Activated T-helper 2 cell treated with anti-CD3 and anti-CD28 coated beads, Interferon-gamma antibody, Interleukin-2, Interleukin-4, amounts not matched to agents 10 μg/mL and 5 μg/mL and 100 μg/mL, durations not matched to agents 14 hours and 24 hours and 36 hours (primary cell): ENCODE data around the gene MARCHF3. TPM values are rescaled to one million over a fixed set of nuclear protein-coding genes. Genes with fewer than 3 reads are reported as not detected.
"Not testable (repeated sequence)": the region's sequence is repeated elsewhere in the genome, so short reads cannot be mapped to it uniquely, and the experiment has no call there.

ENCODE experiments used
- DNase-seq: peaks from one replicate; pipeline ENCODE4 v3.0.0; 2021; ENCODE audit warnings: low spot score
- H3K27ac Mint-ChIP-seq: one replicate; pipeline ENCODE4 v1.8.0; 2021; ENCODE audit warnings: mixed read lengths
- H3K27me3 Mint-ChIP-seq: one replicate; pipeline ENCODE4 v1.8.0; 2021; ENCODE audit warnings: low read depth, mixed read lengths
- H3K36me3 Mint-ChIP-seq: one replicate; pipeline ENCODE4 v1.8.0; 2021; ENCODE audit warnings: low read depth, mixed read lengths
- H3K4me1 Mint-ChIP-seq: one replicate; pipeline ENCODE4 v1.8.0; 2021; ENCODE audit warnings: low read depth, mixed read lengths
- H3K4me3 Mint-ChIP-seq: one replicate; pipeline ENCODE4 v1.8.0; 2021; ENCODE audit warnings: low read depth, mild to moderate bottlenecking, moderate library complexity, mixed read lengths
- H3K9me3 Mint-ChIP-seq: one replicate; pipeline ENCODE4 v1.8.0; 2021; ENCODE audit warnings: mixed read lengths
- intact Hi-C: fragments of 100-400 bp; cut with micrococcal nuclease; formaldehyde crosslinking; loops from one replicate; pipeline ENCODE4 v1.15.1; 2023
- total RNA-seq: library from RNA; stranded (reverse); gene quantifications from 2 replicates; pipeline ENCODE4 v1.2.3, GENCODE V29; 2022

Gene MARCHF3
- total RNA-seq, 1 donor from 2014 or later: 1.9 TPM

DNA sequence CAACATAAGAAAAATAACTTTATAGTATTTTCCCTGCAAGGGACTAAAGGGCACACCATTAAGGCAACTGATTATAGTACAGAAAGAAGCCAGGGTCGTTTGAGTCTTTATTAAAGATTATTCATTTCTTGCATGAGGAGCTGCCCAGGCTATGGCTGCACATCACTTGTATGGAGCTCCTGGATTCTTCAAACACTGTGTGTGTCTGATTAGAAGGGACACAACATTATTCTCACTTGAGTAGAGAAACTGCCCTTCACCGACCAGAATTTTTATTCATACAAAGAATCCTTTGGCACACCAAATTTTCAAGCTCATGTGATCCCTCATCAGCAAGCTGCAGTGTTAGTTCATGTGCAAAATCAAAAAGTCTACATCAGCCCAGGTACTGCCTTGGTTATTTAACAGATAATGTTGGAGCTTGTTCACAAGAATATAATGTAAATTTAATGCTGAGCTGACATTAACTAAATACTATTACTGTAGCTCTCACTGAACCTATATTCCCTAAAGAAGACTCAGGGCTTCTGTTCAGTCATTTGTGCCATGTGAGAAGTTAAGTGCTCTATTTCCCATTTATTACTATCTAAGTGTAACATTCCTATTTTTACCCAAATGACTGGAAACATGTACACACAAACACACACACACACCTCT lies 33.0 kb upstream of the MARCHF3 start:
- DNase-seq: no peak
- Mint-ChIP-seq H3K27ac (no peak overlapping the region), H3K36me3 (peaks cover 4% of the 10 kb centered on the region), H3K4me1 (peaks cover 12% of the 10 kb centered on the region), H3K9me3 (no peaks in the 10 kb centered on the region), H3K27me3 (no peaks in the 10 kb centered on the region), H3K4me3 (no peak overlapping the region)
- intact Hi-C loops: no loop called here

DNA sequence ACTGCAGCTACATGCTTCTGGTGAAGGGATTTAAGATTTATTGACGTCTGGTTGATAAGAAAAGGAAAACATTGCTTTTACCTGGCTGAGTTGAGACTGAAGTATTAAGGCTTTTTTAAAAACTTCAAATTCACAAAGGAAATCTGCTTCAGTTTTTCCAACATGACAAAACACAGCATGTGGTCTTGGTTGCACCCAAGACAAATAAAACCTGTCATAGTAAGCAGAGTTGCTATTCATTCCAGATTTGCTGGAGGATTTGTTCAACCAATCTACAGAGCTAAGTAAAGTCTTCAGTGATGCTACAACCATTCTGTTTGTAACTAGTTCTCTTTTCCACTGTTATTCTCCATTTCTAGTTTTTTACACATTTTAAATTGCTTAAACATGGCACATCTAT lies 31.6 kb upstream of the MARCHF3 start:
- Mint-ChIP-seq H3K4me3 (no peak overlapping the region), H3K27ac (no peak overlapping the region), H3K27me3 (no peaks in the 10 kb centered on the region), H3K9me3 (no peaks in the 10 kb centered on the region), H3K4me1 (peaks cover 12% of the 10 kb centered on the region), H3K36me3 (peaks cover 7% of the 10 kb centered on the region)
- intact Hi-C loops: no loop called here
- DNase-seq: no peak

DNA sequence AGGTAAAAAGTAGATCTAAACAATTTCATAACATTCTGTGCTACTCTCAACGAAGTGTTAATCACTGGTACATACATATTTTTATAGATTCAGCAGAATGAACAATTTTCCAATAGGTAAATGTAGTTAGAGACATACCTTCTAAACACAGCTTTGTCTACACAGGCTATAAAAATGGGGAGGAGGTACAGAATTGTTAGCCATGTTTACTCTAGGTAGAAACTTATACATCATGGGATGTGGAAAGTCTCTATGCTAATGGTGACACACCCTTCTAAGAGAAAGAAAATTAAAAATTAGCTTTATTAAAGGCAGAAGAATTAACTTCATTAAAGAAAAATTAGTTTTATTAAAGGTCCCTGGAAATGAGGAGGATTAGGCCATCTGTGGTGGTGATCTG lies 31.2 kb upstream of the MARCHF3 start:
- intact Hi-C loops: no loop called here
- Mint-ChIP-seq H3K27me3 (no peaks in the 10 kb centered on the region), H3K4me3 (no peak overlapping the region)

DNA sequence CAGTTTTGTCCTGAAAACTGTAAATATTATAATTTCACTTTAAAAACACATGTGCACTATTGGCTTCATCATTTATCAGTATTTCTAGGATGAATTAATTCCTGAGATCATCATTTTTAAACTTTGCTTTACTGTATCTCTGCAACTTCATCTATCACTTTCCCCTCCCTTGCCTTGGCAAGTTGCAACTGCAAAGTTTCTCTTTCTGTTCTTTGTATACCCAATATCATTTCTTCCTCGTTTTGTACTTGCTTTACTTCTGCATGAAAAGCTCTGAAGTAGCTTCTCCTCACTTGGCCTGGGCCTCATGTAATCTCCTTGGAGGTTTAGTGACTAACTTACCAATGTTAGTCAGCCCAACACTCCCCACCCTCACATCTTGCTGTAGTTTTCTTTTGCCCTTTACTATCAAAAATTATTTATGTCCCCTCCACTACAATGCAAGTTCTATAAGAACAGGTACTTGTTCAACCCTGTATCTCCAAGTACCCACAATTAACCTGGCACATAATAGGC lies 30.2 kb upstream of the MARCHF3 start:
- Mint-ChIP-seq H3K4me3 (no peak overlapping the region), H3K9me3 (peaks cover 7% of the 10 kb centered on the region), H3K27me3 (no peaks in the 10 kb centered on the region), H3K36me3 (peaks cover 17% of the 10 kb centered on the region), H3K27ac (no peak overlapping the region), H3K4me1 (peaks cover 12% of the 10 kb centered on the region)
- DNase-seq: no peak
- intact Hi-C loops: no loop called here

More for the DNA sequence above, 31.2 kb upstream of the MARCHF3 start:
- Mint-ChIP-seq H3K27ac (no peak overlapping the region), H3K36me3 (peaks cover 8% of the 10 kb centered on the region), H3K4me1 (peaks cover 12% of the 10 kb centered on the region), H3K9me3 (no peaks in the 10 kb centered on the region)
- no peak for DNase-seq

DNA sequence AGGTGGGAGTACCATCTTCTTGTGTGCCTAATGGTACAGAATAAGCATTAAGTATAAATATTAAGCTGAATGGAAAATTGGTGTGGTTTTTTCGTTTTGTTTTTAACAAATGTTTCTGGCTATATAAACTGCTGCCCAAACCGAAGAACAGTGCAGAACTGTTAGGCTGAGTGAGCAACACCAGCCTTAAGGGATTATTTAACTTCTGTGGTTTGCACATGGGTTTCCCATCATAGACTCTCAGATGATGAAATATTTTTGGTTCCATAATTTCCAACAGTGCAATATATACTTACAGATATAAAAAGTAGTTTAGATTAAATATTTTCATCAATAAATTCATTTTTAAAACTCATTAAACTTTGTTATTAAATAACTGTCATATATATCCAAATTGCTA lies 26.5 kb upstream of the MARCHF3 start:
- H3K4me1 Mint-ChIP-seq: peaks cover 12% of the 10 kb centered on the region
- intact Hi-C loops: no loop called here
- DNase-seq: no peak
- H3K9me3 Mint-ChIP-seq: peaks cover 7% of the 10 kb centered on the region
- H3K27ac Mint-ChIP-seq: no peak overlapping the region
- H3K27me3 Mint-ChIP-seq: no peaks in the 10 kb centered on the region
- H3K4me3 Mint-ChIP-seq: no peak overlapping the region
- peaks cover 32% of the 10 kb centered on the region for H3K36me3 Mint-ChIP-seq

DNA sequence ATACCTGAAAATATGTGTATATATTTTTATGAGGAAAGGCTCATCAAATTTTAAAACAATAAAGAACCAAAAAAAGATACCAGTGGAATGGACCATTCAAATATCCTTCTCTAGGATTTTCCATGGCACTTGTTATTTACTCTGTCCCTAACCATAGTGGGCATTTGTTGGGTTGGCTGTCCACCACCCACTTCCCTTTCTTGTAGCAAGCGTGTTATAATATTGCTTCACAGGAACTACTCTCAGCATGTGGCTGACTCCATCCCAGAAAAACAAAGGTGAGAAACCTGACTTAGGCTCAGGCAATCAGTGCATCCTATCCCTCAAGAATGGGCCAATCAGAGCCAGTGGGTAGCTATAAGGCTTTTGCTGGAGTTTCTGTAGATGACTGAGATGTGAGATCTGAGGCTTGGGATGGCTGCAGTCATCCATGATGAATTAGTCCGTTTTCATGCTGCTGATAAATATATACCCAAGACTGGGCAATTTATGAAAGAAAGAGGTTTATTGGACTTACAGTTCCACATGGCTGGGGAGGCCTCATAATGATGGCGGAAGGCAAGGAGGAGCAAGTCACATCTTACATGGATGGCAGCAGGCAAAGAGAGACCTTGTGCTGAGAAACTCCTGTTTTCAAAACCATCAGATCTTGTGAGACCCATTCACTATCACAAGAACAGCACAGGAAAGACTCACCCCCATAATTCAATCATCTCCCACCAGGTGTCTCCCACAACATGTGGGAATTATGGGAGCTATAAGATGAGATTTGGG lies 25.7 kb upstream of the MARCHF3 start:
- no peak for DNase-seq
- Mint-ChIP-seq H3K36me3 (peaks cover 32% of the 10 kb centered on the region), H3K4me1 (peaks cover 12% of the 10 kb centered on the region), H3K9me3 (peaks cover 7% of the 10 kb centered on the region), H3K27ac (no peak overlapping the region), H3K27me3 (no peaks in the 10 kb centered on the region), H3K4me3 (no peak overlapping the region)
- intact Hi-C loops: no loop called here

DNA sequence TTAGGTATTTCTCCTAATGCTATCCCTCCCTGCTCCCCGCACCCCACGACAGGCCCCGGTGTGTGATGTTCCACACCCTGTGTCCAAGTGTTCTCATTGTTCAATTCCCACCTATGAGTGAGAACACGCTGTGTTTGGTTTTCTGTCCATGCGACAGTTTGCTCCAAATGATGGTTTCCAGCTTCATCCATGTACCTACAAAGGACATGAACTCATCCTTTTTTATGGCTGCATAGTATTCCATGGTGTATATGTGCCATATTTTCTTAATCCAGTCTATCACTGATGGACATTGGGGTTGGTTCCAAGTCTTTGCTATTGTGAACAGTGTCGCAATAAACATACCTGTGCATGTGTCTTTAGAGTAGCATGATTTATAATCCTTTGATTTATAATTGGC lies 23.2 kb upstream of the MARCHF3 start:
- H3K27ac Mint-ChIP-seq, intact Hi-C loops, DNase-seq, H3K9me3 Mint-ChIP-seq, H3K27me3 Mint-ChIP-seq, H3K4me1 Mint-ChIP-seq, H3K4me3 Mint-ChIP-seq: not testable (repeated sequence)
- peaks cover 28% of the 10 kb centered on the region for H3K36me3 Mint-ChIP-seq

DNA sequence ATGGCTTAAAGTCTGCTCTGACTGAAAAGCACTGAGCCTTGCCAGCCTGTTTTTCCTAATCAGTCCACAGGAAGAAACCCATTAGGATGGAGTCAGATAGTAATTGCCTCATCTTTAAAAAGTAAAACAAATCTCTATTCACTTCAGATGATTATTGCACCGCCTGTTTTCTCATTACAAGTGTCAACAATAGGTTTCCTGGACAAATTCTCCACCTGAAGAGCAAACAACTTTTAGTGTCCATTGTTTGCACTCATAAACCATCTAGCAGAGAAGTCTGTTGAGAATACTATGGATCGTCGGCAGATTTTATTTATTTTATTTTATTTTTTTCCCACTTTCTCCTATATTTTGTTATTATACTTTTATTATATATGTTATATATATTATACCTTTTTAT lies 22.7 kb upstream of the MARCHF3 start:
- Mint-ChIP-seq H3K4me1 (no peaks in the 10 kb centered on the region), H3K9me3 (peaks cover 7% of the 10 kb centered on the region), H3K4me3 (no peak overlapping the region), H3K27me3 (no peaks in the 10 kb centered on the region), H3K36me3 (peaks cover 26% of the 10 kb centered on the region), H3K27ac (no peak overlapping the region)
- no peak for DNase-seq
- intact Hi-C loops: no loop called here

DNA sequence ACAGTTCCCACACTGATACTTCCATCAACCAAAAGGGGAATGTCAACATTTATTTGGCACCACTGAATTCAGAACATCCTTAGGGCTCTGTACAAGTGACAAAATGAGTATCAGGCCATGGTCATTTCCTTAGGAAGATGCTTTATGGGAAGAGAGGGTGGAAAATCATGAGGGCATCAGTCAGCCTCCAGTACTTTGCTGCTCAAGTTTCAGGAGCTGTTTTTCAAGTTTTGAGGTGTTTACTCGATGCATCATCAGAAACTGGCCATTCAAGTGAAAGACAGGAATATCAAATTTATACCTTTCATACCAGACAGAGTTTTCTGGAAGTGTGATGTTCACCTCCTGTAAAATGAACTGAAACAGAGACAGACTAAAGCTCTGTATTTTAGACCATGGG lies 21.2 kb upstream of the MARCHF3 start:
- H3K27ac Mint-ChIP-seq: no peak overlapping the region
- peaks cover 7% of the 10 kb centered on the region for H3K9me3 Mint-ChIP-seq
- DNase-seq: no peak
- no peaks in the 10 kb centered on the region for H3K27me3 Mint-ChIP-seq
- no peaks in the 10 kb centered on the region for H3K4me1 Mint-ChIP-seq
- H3K36me3 Mint-ChIP-seq: peaks cover 25% of the 10 kb centered on the region
- H3K4me3 Mint-ChIP-seq: no peak overlapping the region
- intact Hi-C loops: no loop called here

DNA sequence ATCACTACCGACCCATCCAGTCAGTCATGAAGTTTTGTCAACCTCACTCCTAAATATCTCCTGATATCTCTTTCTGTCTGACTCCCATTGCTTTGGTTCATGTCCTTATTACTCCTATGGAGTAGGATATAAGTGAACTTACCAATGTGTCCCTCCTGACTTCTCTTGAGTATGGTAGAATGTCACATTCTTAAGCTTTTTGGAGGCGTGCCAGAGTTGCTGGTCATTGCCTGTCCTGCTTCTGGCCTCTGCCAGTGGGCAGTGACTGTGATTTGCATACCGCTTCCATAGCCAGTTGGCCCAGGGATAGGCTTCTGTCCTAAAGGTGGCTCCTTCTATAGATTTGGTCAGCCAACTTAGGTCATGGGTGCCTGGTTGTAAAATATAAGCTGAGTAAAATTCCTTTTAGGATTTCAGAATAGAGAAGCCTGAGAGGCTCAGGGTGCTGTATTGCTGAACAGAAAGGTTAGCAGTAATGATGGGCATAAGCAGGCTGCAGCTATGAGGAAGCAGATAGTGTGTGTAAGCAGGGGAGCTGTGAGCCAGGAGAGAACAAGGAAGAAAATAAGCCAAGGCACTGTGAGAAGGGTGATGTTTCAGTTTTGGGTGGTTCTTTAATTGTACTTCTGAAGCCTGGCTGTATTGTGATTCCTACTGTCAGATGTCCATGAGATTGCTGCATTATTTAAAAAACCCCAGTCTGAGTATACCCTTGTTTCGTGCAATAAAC lies 16.1 kb upstream of the MARCHF3 start:
- intact Hi-C loops: no loop called here
- Mint-ChIP-seq H3K27ac (no peak overlapping the region), H3K9me3 (no peaks in the 10 kb centered on the region), H3K4me1 (no peaks in the 10 kb centered on the region), H3K4me3 (no peak overlapping the region), H3K27me3 (no peaks in the 10 kb centered on the region), H3K36me3 (no peaks in the 10 kb centered on the region)
- DNase-seq: no peak

DNA sequence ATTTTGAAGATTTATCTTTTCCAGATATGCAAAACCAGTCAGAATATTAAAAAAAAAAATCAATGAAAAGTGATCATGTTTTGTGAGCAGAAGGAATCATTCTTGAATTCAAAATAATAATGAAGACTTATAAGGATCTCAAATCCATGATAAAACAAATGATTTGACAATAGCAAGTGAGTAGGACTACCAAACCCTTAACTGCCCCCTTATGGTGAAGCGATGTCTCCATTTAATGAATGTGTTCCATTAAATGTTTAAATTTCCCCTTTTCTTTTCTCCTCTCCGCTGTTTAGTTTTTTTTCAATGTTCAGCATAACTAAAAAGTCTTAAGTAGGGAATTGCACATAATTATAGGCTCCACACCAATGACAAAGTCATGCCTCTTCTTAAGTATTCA lies 12.2 kb upstream of the MARCHF3 start:
- no peaks in the 10 kb centered on the region for H3K27me3 Mint-ChIP-seq
- intact Hi-C loops: no loop called here

DNA sequence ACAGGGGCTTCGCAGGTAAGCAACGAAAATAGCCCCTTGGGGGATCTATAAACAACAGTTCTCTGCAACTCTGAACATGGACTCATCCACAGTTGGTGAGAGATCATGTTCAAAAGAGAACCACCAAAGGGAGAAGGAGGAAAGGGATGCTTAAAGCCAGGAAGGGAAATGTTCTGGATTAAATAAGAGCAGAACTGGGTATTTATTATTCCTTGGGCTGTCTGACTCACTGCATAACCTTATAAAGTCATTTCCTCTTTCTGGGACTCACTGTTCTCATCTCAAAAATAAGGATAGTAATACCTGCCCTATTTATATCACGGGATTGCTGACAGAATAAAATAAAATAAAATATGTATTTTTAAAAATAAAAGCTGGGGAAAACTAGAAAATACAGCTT lies 11.2 kb upstream of the MARCHF3 start:
- no peaks in the 10 kb centered on the region for H3K27me3 Mint-ChIP-seq
- DNase-seq: no peak
- no peaks in the 10 kb centered on the region for H3K9me3 Mint-ChIP-seq
- peaks cover 4% of the 10 kb centered on the region for H3K4me1 Mint-ChIP-seq
- intact Hi-C loops: no loop called here
- H3K27ac Mint-ChIP-seq: no peak overlapping the region
- H3K36me3 Mint-ChIP-seq: no peaks in the 10 kb centered on the region
- no peak overlapping the region for H3K4me3 Mint-ChIP-seq

More for the DNA sequence above, 12.2 kb upstream of the MARCHF3 start:
- Mint-ChIP-seq H3K9me3 (no peaks in the 10 kb centered on the region), H3K4me1 (peaks cover 4% of the 10 kb centered on the region), H3K27ac (no peak overlapping the region), H3K4me3 (no peak overlapping the region), H3K36me3 (no peaks in the 10 kb centered on the region)
- no peak for DNase-seq
